ENCODE measurements around the gene GLI2.

GLI2 gene

GRCh38 chr2:120735746-120736170, at the start of gene GLI2:
TSS of gene GLI2 (plus strand) at chr2:120735868. CDS start at chr2:120797321, 61,453 bp downstream.
- peak within 1 kb of the TSS; percentile 37; the same call in 1 of the 2 replicates for H3K27ac ChIP-seq

GRCh38 chr2:120685974-120686297, 49.7 kb upstream of the GLI2 start:
- no peak overlapping the region for H3K27ac ChIP-seq
- no peak for TF ChIP-seq CTCF (conservative IDR thresholded peaks at IDR 0.05)

More at GRCh38 chr2:120735746-120736170, at the start of gene GLI2:
- TF ChIP-seq CTCF (conservative IDR thresholded peaks at IDR 0.05): peak; percentile 88

GRCh38 chr2:120686511-120687168, 49.0 kb upstream of the GLI2 start:
- H3K27ac ChIP-seq: no peak overlapping the region
- peak; percentile 62; the same call in 1 of the 2 replicates for TF ChIP-seq CTCF (conservative IDR thresholded peaks at IDR 0.05)

- TF ChIP-seq CTCF (conservative IDR thresholded peaks at IDR 0.05): no peak
- no peak overlapping the region for H3K27ac ChIP-seq
These were observed 48.5 kb upstream of the GLI2 start for GRCh38 chr2:120687210-120687609.

- TF ChIP-seq CTCF (conservative IDR thresholded peaks at IDR 0.05): no peak
- H3K27ac ChIP-seq: no peak overlapping the region
These were observed 45.1 kb upstream of the GLI2 start for GRCh38 chr2:120690521-120690920.

- no peak overlapping the region for H3K27ac ChIP-seq
- TF ChIP-seq CTCF (conservative IDR thresholded peaks at IDR 0.05): no peak
These were observed 44.3 kb upstream of the GLI2 start for GRCh38 chr2:120691410-120691809.

GRCh38 chr2:120692691-120693090, 43.0 kb upstream of the GLI2 start:
- no peak for TF ChIP-seq CTCF (conservative IDR thresholded peaks at IDR 0.05)
- H3K27ac ChIP-seq: no peak overlapping the region

All from VCaP (cell line).